ENCODE results near the gene IDNK. TPM values are rescaled to one million over a fixed set of nuclear protein-coding genes. Genes with fewer than 3 reads are reported as not detected.

The IDNK gene
- 10 to 100 TPM; 12.5 to 13.5 (median 13.0) TPM for total RNA-seq
- total RNA-seq (2013), result 19.0 TPM

DNA sequence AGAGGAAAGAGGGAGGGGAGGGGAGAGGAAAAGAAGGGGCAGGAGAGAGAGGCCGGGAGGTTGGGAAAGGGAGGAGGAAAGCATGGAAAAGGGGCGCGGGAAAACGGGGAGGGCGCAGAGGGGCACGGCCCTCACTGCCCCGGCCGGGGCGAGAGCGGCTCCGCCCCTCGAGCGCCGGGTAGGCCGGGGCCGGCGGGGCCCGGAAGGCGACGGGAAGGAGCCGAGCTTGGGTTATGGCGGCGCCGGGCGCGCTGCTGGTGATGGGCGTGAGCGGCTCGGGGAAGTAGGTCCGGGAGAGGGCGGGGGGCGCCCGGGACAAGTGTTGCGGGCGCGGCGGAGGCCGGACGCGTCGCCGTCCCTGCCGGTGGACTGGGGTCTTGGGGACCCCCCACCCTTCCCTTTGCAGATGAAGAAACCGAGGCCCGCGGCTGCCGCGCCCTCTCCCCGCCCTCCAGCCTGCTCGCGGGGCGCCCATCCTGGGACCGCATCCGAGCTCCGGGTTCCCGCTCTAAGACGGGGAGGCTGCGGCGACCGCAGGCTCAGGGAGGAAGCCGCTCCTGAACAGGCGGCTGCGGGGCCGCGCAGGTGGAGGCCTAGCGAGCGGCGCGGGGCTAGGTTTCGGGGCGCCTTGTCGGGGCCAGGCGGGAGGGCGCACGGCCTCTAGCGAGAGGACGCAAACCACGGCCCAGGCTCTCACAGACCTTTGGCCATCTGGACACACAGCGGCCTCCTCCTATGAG lies at the start of gene IDNK:
Gene IDNK (plus strand): TSS at position 205 of the 740 bp plus-strand sequence. CDS start 29 bp downstream, at position 234.
- intact Hi-C loops (cut with micrococcal nuclease), result loop anchor here (1.0 to 5.0 kb wide), 2 partner anchors 85 to 194 kb away; partner anchors contain the start of gene GKAP1
- Mint-ChIP-seq H3K27ac (peak within 1 kb of the TSS; percentile 90 to 96), H3K4me3 (peak within 1 kb of the TSS; percentile 97), H3K9me3 (no peaks in the 10 kb centered on the region), H3K36me3 (no peaks in the 10 kb centered on the region), H3K27me3 (ENCODE audit: low read depth in 2 of 2) (peaks cover 0 to 4% of the 10 kb centered on the region in 2 donors), H3K4me1 (peaks cover 24 to 32% of the 10 kb centered on the region in 2 donors)
- DNase-seq (peak; percentile 58 to 81), ATAC-seq (peak; percentile 90 to 93 (median 90))
- Histone ChIP-seq H3K27me3 (ENCODE audit: control insufficient read depth, insufficient read depth, low read length) (no peaks in the 10 kb centered on the region), H3K4me3 (ENCODE audit: low read length) (peak within 1 kb of the TSS; percentile 72), H3K36me3 (ENCODE audit: control insufficient read depth, insufficient read depth, low read length) (peaks cover 5% of the 10 kb centered on the region), H3K4me1 (ENCODE audit: control insufficient read depth, insufficient read depth, low read length) (peaks cover 20% of the 10 kb centered on the region), H3K9me3 (ENCODE audit: control insufficient read depth, insufficient read depth, low read length) (no peaks in the 10 kb centered on the region), H3K27ac (ENCODE audit: low read length) (peak within 1 kb of the TSS; percentile 81)
- TF ChIP-seq, protein P1, sequence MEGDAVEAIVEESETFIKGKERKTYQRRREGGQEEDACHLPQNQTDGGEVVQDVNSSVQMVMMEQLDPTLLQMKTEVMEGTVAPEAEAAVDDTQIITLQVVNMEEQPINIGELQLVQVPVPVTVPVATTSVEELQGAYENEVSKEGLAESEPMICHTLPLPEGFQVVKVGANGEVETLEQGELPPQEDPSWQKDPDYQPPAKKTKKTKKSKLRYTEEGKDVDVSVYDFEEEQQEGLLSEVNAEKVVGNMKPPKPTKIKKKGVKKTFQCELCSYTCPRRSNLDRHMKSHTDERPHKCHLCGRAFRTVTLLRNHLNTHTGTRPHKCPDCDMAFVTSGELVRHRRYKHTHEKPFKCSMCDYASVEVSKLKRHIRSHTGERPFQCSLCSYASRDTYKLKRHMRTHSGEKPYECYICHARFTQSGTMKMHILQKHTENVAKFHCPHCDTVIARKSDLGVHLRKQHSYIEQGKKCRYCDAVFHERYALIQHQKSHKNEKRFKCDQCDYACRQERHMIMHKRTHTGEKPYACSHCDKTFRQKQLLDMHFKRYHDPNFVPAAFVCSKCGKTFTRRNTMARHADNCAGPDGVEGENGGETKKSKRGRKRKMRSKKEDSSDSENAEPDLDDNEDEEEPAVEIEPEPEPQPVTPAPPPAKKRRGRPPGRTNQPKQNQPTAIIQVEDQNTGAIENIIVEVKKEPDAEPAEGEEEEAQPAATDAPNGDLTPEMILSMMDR (IDR thresholded peaks at IDR 0.05), result no peak
- WGBS (ENCODE audit: insufficient coverage), result under 1% methylated on average over 78 of the region's 79 CpGs

DNA sequence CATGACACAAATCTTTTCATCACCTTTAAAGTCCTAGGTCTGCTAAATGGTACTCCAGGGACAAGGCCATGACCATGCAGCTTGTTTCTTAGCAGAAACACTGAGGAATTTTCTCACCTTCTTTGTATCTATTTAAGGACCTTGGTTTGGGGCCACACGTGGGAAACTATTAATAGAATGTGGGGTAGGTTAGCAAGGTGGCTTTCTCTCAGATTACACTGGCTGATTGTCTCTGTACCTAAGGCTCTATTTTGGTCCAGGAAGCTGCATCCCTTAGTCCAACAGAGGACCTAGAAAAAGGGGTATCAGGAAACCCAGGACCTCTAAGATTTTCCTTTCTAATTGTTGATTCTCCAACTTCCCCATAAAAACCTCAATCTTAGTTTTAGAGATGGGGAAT lies 48.5 kb upstream of the IDNK start:
- no peaks in the 10 kb centered on the region for H3K4me1 ChIP-seq (ENCODE audit: control insufficient read depth, insufficient read depth, low read length)
- H3K4me1 Mint-ChIP-seq, result no peaks in the 10 kb centered on the region
- DNase-seq (no peak), ATAC-seq (no peak)
- no peak overlapping the region for H3K4me3 Mint-ChIP-seq
- no peaks in the 10 kb centered on the region for H3K36me3 ChIP-seq (ENCODE audit: control insufficient read depth, insufficient read depth, low read length)
- H3K27ac Mint-ChIP-seq, result no peak overlapping the region
- WGBS (ENCODE audit: insufficient coverage), result 20% methylated on average over 1 of the region's 1 CpG
- H3K4me3 ChIP-seq (ENCODE audit: low read length), result no peak overlapping the region
- TF ChIP-seq, protein P1 (IDR thresholded peaks at IDR 0.05), result no peak
- intact Hi-C loops (cut with micrococcal nuclease), result no loop called here
- peaks cover 0 to 2% of the 10 kb centered on the region in 2 donors for H3K9me3 Mint-ChIP-seq
- no peaks in the 10 kb centered on the region for H3K27me3 ChIP-seq (ENCODE audit: control insufficient read depth, insufficient read depth, low read length)
- peaks cover 0 to 9% of the 10 kb centered on the region in 2 donors for H3K27me3 Mint-ChIP-seq (ENCODE audit: low read depth in 2 of 2)
- no peak overlapping the region for H3K27ac ChIP-seq (ENCODE audit: low read length)
- no peaks in the 10 kb centered on the region for H3K9me3 ChIP-seq (ENCODE audit: control insufficient read depth, insufficient read depth, low read length)
- peaks cover 18% of the 10 kb centered on the region for H3K36me3 Mint-ChIP-seq

DNA sequence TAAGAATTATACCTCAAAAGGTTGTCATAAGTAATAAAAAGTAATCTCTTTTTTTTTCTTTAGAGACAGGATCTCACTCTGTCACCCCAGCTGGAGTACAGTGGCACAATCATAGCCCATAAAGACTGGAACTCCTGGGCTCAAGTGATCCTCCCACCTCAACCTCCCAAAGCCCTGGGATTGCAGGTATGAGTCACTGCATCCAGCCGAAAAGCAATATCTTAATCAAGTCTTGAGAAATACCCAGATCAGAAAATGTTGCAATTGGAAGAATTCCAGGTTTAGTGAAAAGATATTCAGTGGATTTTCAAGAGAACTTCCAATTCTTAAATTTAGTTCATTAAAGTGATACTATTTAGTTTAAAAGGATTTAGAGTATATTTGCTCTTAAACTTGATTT lies 40.9 kb upstream of the IDNK start:
- Mint-ChIP-seq H3K27ac (no peak overlapping the region), H3K27me3 (ENCODE audit: low read depth in 2 of 2) (peaks cover 0 to 9% of the 10 kb centered on the region in 2 donors)
- TF ChIP-seq, protein P1 (IDR thresholded peaks at IDR 0.05), result no peak

More for the DNA sequence above, 40.9 kb upstream of the IDNK start:
- intact Hi-C loops (cut with micrococcal nuclease), result no loop called here
- Mint-ChIP-seq H3K4me3 (no peak overlapping the region), H3K4me1 (no peaks in the 10 kb centered on the region), H3K36me3 (peaks cover 18% of the 10 kb centered on the region), H3K9me3 (peaks cover 0 to 2% of the 10 kb centered on the region in 2 donors)
- Histone ChIP-seq H3K36me3 (ENCODE audit: control insufficient read depth, insufficient read depth, low read length) (no peaks in the 10 kb centered on the region), H3K27me3 (ENCODE audit: control insufficient read depth, insufficient read depth, low read length) (no peaks in the 10 kb centered on the region), H3K27ac (ENCODE audit: low read length) (no peak overlapping the region), H3K9me3 (ENCODE audit: control insufficient read depth, insufficient read depth, low read length) (no peaks in the 10 kb centered on the region), H3K4me3 (ENCODE audit: low read length) (no peak overlapping the region), H3K4me1 (ENCODE audit: control insufficient read depth, insufficient read depth, low read length) (no peaks in the 10 kb centered on the region)
- WGBS (ENCODE audit: insufficient coverage), result 89% methylated on average over 1 of the region's 1 CpG
- ATAC-seq (no peak), DNase-seq (no peak)
